ENCODE results near the gene RAPGEF2. TPM values are rescaled to one million over a fixed set of nuclear protein-coding genes. Genes with fewer than 3 reads are reported as not detected.
"Not testable (repeated sequence)": the region's sequence is repeated elsewhere in the genome, so short reads cannot be mapped to it uniquely, and the experiment has no call there.

RAPGEF2 gene
- total RNA-seq: 10 to 100 TPM; 47.0 to 84.0 (median 51.5) TPM

GRCh38 chr4:159102622-159103383 is at the start of gene RAPGEF2:
RAPGEF2 (plus strand) TSS chr4:159103079; CDS start chr4:159104163, 1,084 bp downstream.
- no peaks in the 10 kb centered on the region for H3K36me3 ChIP-seq
- H3K4me3 ChIP-seq: peak within 1 kb of the TSS; percentile 97 to 99 (median 97)
- TF ChIP-seq POLR2AphosphoS5 (IDR thresholded peaks at IDR 0.05): peak; percentile 80 to 97 (median 80)
- peak; percentile 84 for TF ChIP-seq POLR2A (IDR thresholded peaks at IDR 0.05)
- TF ChIP-seq CTCF (IDR thresholded peaks at IDR 0.05): no peak
- peak within 1 kb of the TSS; percentile 99 to 100 for H3K27ac ChIP-seq
- H3K4me1 ChIP-seq: peaks cover 4 to 9% of the 10 kb centered on the region in 2 donors
- no peaks in the 10 kb centered on the region for H3K9me3 ChIP-seq
- intact Hi-C loops (cut with DNase I; ENCODE audit: low total_unique reads): no loop called here
- no peaks in the 10 kb centered on the region for H3K27me3 ChIP-seq
- peak; percentile 90 to 94 for DNase-seq (ENCODE audit: low spot score in 2 of 2)

GRCh38 chr4:159055833-159056232 is 47.0 kb upstream of the RAPGEF2 start:
- H3K4me3 ChIP-seq: no peak overlapping the region
- H3K36me3 ChIP-seq: no peaks in the 10 kb centered on the region
- no peak for TF ChIP-seq POLR2AphosphoS5 (IDR thresholded peaks at IDR 0.05)
- no peaks in the 10 kb centered on the region for H3K9me3 ChIP-seq
- no peaks in the 10 kb centered on the region for H3K4me1 ChIP-seq
- no peak for DNase-seq (ENCODE audit: low spot score in 2 of 2)
- intact Hi-C loops (cut with DNase I; ENCODE audit: low total_unique reads): no loop called here
- H3K27ac ChIP-seq: no peak overlapping the region
- no peaks in the 10 kb centered on the region for H3K27me3 ChIP-seq

- no peaks in the 10 kb centered on the region for H3K27me3 ChIP-seq
- peak in 1 of 2 donors; percentile 44 for DNase-seq (ENCODE audit: low spot score in 2 of 2)
- intact Hi-C loops (cut with DNase I; ENCODE audit: low total_unique reads): no loop called here
- no peak for TF ChIP-seq POLR2AphosphoS5 (IDR thresholded peaks at IDR 0.05)
- no peaks in the 10 kb centered on the region for H3K9me3 ChIP-seq
- no peaks in the 10 kb centered on the region for H3K36me3 ChIP-seq
- no peaks in the 10 kb centered on the region for H3K4me1 ChIP-seq
- H3K27ac ChIP-seq: peak overlapping the region; percentile 16 to 54
- H3K4me3 ChIP-seq: no peak overlapping the region
These were observed 42.7 kb upstream of the RAPGEF2 start for GRCh38 chr4:159060161-159060560.

GRCh38 chr4:159062381-159062780 is 40.5 kb upstream of the RAPGEF2 start:
- H3K27ac ChIP-seq: no peak overlapping the region
- no peak for DNase-seq (ENCODE audit: low spot score in 2 of 2)
- no peaks in the 10 kb centered on the region for H3K27me3 ChIP-seq
- no peaks in the 10 kb centered on the region for H3K9me3 ChIP-seq
- H3K4me3 ChIP-seq: no peak overlapping the region
- no peaks in the 10 kb centered on the region for H3K4me1 ChIP-seq
- no peaks in the 10 kb centered on the region for H3K36me3 ChIP-seq
- intact Hi-C loops (cut with DNase I; ENCODE audit: low total_unique reads): no loop called here
- TF ChIP-seq POLR2AphosphoS5 (IDR thresholded peaks at IDR 0.05) (no peak), CTCF (IDR thresholded peaks at IDR 0.05) (no peak), POLR2A (IDR thresholded peaks at IDR 0.05) (no peak)

GRCh38 chr4:159065513-159066240 is 37.2 kb upstream of the RAPGEF2 start:
- Histone ChIP-seq H3K9me3 (no peaks in the 10 kb centered on the region), H3K4me1 (peaks cover 0 to 3% of the 10 kb centered on the region in 2 donors), H3K27ac (no peak overlapping the region), H3K27me3 (no peaks in the 10 kb centered on the region), H3K4me3 (no peak overlapping the region), H3K36me3 (no peaks in the 10 kb centered on the region)
- intact Hi-C loops (cut with DNase I; ENCODE audit: low total_unique reads): no loop called here
- TF ChIP-seq POLR2AphosphoS5 (IDR thresholded peaks at IDR 0.05): no peak
- no peak for TF ChIP-seq CTCF (IDR thresholded peaks at IDR 0.05)
- TF ChIP-seq POLR2A (IDR thresholded peaks at IDR 0.05): no peak
- no peak for DNase-seq (ENCODE audit: low spot score in 2 of 2)

GRCh38 chr4:159068139-159068538 is 34.7 kb upstream of the RAPGEF2 start:
- H3K4me3 ChIP-seq; H3K27ac ChIP-seq; H3K27me3 ChIP-seq; intact Hi-C loops (cut with DNase I; ENCODE audit: low total_unique reads); H3K4me1 ChIP-seq; H3K36me3 ChIP-seq; H3K9me3 ChIP-seq; DNase-seq (ENCODE audit: low spot score in 2 of 2): not testable (repeated sequence)

Measured in breast epithelium (tissue), 4 donors.